Ishikawa (cell line): ENCODE results near the gene MLLT1.

ENCODE experiments used
- CEBPB ChIP-seq: IDR thresholded peaks from 2 replicates; pipeline ENCODE4 v1.6.1; 2012
- EGR1 ChIP-seq: IDR thresholded peaks from 2 replicates; pipeline ENCODE4 v1.6.1; 2012
- EP300 ChIP-seq: IDR thresholded peaks from 2 replicates; pipeline ENCODE4 v1.6.1; 2012; ENCODE audit warnings: borderline replicate concordance
- FOXM1 ChIP-seq: IDR thresholded peaks from 2 replicates; pipeline ENCODE4 v1.6.1; 2012; ENCODE audit warnings: low read depth, borderline replicate concordance
- NFIC ChIP-seq: IDR thresholded peaks from 2 replicates; pipeline ENCODE4 v1.6.1; 2012
- REST ChIP-seq: IDR thresholded peaks from 2 replicates; pipeline ENCODE4 v1.6.1; 2012; ENCODE audit warnings: low read depth, mild to moderate bottlenecking
- TAF1 ChIP-seq: IDR thresholded peaks from 2 replicates; pipeline ENCODE4 v1.6.1; 2012; ENCODE audit warnings: low read depth, mild to moderate bottlenecking
- TCF12 ChIP-seq: IDR thresholded peaks from 2 replicates; pipeline ENCODE4 v1.6.1; 2012; ENCODE audit warnings: low read depth
- TEAD4 ChIP-seq: IDR thresholded peaks from 2 replicates; pipeline ENCODE4 v1.6.1; 2012
- USF1 ChIP-seq: IDR thresholded peaks from 2 replicates; pipeline ENCODE4 v1.6.1; 2012

- no peak for TF ChIP-seq FOXM1
- TF ChIP-seq NFIC = no peak
- no peak for TF ChIP-seq TAF1
- TF ChIP-seq TEAD4 = no peak
- no peak for TF ChIP-seq USF1
- no peak for TF ChIP-seq TCF12
- TF ChIP-seq EP300 = no peak
- TF ChIP-seq REST = no peak
- no peak for TF ChIP-seq CEBPB
- TF ChIP-seq EGR1 = no peak
Observed at GRCh38 chr19:6209680-6210079, 70.1 kb downstream of the MLLT1 start.
